ENCODE results near the gene DEXI. TPM values are rescaled to one million over a fixed set of nuclear protein-coding genes. Genes with fewer than 3 reads are reported as not detected.

DEXI gene
- total and polyA plus RNA-seq, 2 of the 4 experiments (the other 2 are of a cell fraction): 43.7 to 63.6 TPM

GRCh38 chr16:10990378-10990777 lies 48.1 kb upstream of the DEXI start:
- H2AK9ac ChIP-seq (replicated peaks; ENCODE audit: low read depth, low read length, poor library complexity): peak overlapping the region; percentile 22
- H2BK5ac ChIP-seq (ENCODE audit: low read depth, low read length, poor library complexity, severe bottlenecking): peak overlapping the region; percentile 22
- no peak for ATAC-seq (ENCODE audit: low read depth)
- H4K91ac ChIP-seq (ENCODE audit: insufficient read depth, low read depth, low read length): peak overlapping the region; percentile 99
- H3K18ac ChIP-seq (ENCODE audit: low read depth, low read length): peak overlapping the region; percentile 75
- BruUV-seq (replicated peaks): no TSS peak
- no peak overlapping the region for H2AFZ ChIP-seq (replicated peaks; ENCODE audit: low read length, poor library complexity)
- H3K36me3 ChIP-seq (ENCODE audit: control insufficient read depth, insufficient read depth, low read length): peaks cover 6% of the 10 kb centered on the region
- H3K79me1 ChIP-seq (ENCODE audit: low read depth in 1 of 2, low read length in 2 of 2): peaks cover 21 to 68% of the 10 kb centered on the region in 2 experiments
- in situ Hi-C loops (cut with MboI; ENCODE audit: low sequenced_read_pairs) (no loop called here), intact Hi-C loops (cut with micrococcal nuclease) (loop anchor here (5.0 kb wide), 1 partner anchor 112 kb away; no protein-coding TSS in a partner anchor), dilution Hi-C loops (cut with HindIII; ENCODE audit: low sequenced_read_pairs, unreplicated experiment) (no loop called here)
- no peak overlapping the region for H3K23ac ChIP-seq (ENCODE audit: low read depth, low read length)
- no peaks in the 10 kb centered on the region for H3K27me3 ChIP-seq (ENCODE audit: control insufficient read depth, insufficient read depth, low read length)
- CTCF ChIA-PET: no interaction called here
- peak overlapping the region; percentile 99 for H2BK20ac ChIP-seq (ENCODE audit: low read depth, low read length)
- H3K4me1 ChIP-seq (ENCODE audit: control insufficient read depth, insufficient read depth, low read length): peaks cover 30% of the 10 kb centered on the region
- peak overlapping the region; percentile 98 for H2BK120ac ChIP-seq (ENCODE audit: low read depth, low read length)
- H4K20me1 ChIP-seq (ENCODE audit: insufficient read depth, low read length): peaks cover 6% of the 10 kb centered on the region
- H3K9ac ChIP-seq (ENCODE audit: low read depth, low read length): no peak overlapping the region
- TF ChIP-seq CEBPB (IDR thresholded peaks at IDR 0.05; ENCODE audit: low read depth, low read length) (no peak), CTCF (conservative IDR thresholded peaks at IDR 0.05; ENCODE audit: low read depth, low read length) (no peak), RFX5 (IDR thresholded peaks at IDR 0.05; ENCODE audit: low read depth, low read length) (no peak), RAD21 (IDR thresholded peaks at IDR 0.05; ENCODE audit: low read length) (no peak), MXI1 (IDR thresholded peaks at IDR 0.05; ENCODE audit: borderline replicate concordance, low read depth, low read length) (no peak), POLR2A (IDR thresholded peaks at IDR 0.05; ENCODE audit: low read depth, low read length) (no peak), MAZ (IDR thresholded peaks at IDR 0.05; ENCODE audit: borderline replicate concordance, low read depth, low read length) (no peak), RCOR1 (IDR thresholded peaks at IDR 0.05; ENCODE audit: insufficient replicate concordance, low read length) (no peak), CHD1 (IDR thresholded peaks at IDR 0.05; ENCODE audit: low read depth, low read length) (no peak), ELK1 (IDR thresholded peaks at IDR 0.05; ENCODE audit: borderline replicate concordance, low read depth, low read length) (no peak), MAFK (IDR thresholded peaks at IDR 0.05; ENCODE audit: low read depth, low read length) (no peak)
- no peak overlapping the region for H3K4me3 ChIP-seq (ENCODE audit: insufficient read depth, low read depth, low read length)
- no peak overlapping the region for H3K4me2 ChIP-seq (ENCODE audit: low read depth, low read length)
- no peaks in the 10 kb centered on the region for H3K9me3 ChIP-seq (ENCODE audit: control insufficient read depth, insufficient read depth, low read length)
- H4K8ac ChIP-seq (ENCODE audit: low read depth in 2 of 2, low read length in 2 of 2): peak overlapping the region in 1 of 2 experiments; percentile 82; a peak in 3 of 4 replicates
- peak overlapping the region; percentile 90 for H2AK5ac ChIP-seq (ENCODE audit: low read depth, low read length)
- H3K56ac ChIP-seq (ENCODE audit: extremely low read depth, insufficient read depth, low read length): no peak overlapping the region
- peak overlapping the region; percentile 92 for H3K27ac ChIP-seq (ENCODE audit: insufficient read depth, low read length)
- H4K5ac ChIP-seq (ENCODE audit: low read depth, low read length): peak overlapping the region; percentile 90
- POLR2A ChIA-PET (ENCODE audit: unreplicated experiment): no interaction called here
- H2BK15ac ChIP-seq (ENCODE audit: low read depth, low read length): peak overlapping the region; percentile 99; the same call in 2 of the 3 replicates
- no peak for DNase-seq
- 100% methylated on average over 1 of the region's 5 CpGs; no CpG with 5 or more reads in 1 of the 2 experiments for WGBS, 2 experiments (ENCODE audit: extremely low coverage in 2 of 2, insufficient read length in 1 of 2)
- peaks cover 45% of the 10 kb centered on the region for H3K9me1 ChIP-seq (ENCODE audit: insufficient read depth, low read length)
- H3K4ac ChIP-seq (ENCODE audit: low read depth, low read length): peak overlapping the region; percentile 99
- peak overlapping the region; percentile 94 for H3K14ac ChIP-seq (replicated peaks; ENCODE audit: low read depth, low read length)
